GM23248 (cell line): ENCODE measurements around the gene SH3PXD2A.

ENCODE experiments used
- EZH2 ChIP-seq: fragments of 200-600 bp; sonication (generic); IDR thresholded peaks from 2 replicates; pipeline ENCODE4 v1.6.1; 2018; ENCODE audit warnings: antibody characterized with exemption, mild to moderate bottlenecking; ENCODE audit not compliant: insufficient read depth, poor library complexity, severe bottlenecking
- EZH2phosphoT487 ChIP-seq: fragments of 200-600 bp; sonication (generic); IDR thresholded peaks from 2 replicates; pipeline ENCODE4 v1.6.1; 2018; ENCODE audit warnings: antibody characterized with exemption, moderate library complexity, mild to moderate bottlenecking, low read depth; ENCODE audit not compliant: insufficient read depth

DNA sequence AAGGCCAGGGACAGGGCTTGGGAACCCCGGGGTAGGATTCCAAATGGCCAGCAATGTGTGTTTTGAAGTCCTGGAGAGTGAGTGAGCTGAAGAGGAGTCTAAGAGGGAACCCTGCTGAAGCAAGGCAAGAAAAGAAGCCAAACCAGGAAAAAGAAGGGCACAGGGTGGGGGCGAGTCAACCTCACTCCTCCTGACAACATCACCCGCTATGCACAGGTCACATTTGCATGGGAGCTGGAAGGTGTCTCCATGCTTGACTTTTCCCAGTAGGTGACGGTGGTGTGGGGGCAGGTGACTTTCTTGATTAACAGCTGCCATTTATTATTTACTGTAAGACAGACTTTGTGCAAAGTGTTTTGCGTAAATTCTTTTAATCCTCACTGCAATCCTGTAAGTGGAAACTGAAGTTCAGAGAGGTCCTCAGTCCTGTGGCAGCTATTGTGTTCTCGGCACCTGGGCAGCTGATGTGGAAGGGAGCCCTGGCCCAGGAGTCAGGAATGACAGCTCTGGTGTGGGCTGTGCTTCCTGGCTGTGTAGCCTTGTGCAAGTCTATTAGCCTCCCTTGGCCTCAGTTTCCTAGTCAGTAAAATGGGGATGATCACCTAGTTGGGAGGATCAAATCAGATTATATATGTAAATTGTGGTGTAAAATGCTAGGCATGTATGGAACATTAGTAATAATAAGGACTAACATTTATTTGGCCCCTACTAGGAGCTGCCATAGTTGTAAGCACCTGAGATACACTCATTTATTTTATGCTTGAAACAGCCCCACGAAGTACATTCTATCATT is 90.9 kb downstream of the SH3PXD2A start:
- TF ChIP-seq EZH2 (no peak), EZH2phosphoT487 (no peak)
